ENCODE measurements around the gene THTPA.

- TF ChIP-seq TCF12 (IDR thresholded peaks at IDR 0.05; ENCODE audit: low read depth) (no peak), CREB1 (IDR thresholded peaks at IDR 0.05; ENCODE audit: low read depth) (no peak)
Observed at GRCh38 chr14:23580948-23581281, 24.8 kb downstream of the THTPA start.

All from Ishikawa (cell line).